BE2C (cell line): Measurements from ENCODE around the gene GJC3.
"Not testable (repeated sequence)": the region's sequence is repeated elsewhere in the genome, so short reads cannot be mapped to it uniquely, and the experiment has no call there.

Experiments
- DNase-seq: peaks from one replicate; pipeline ENCODE4 v3.0.0-alpha.2; 2020
- H3K27me3 ChIP-seq: fragments of 250-450 bp; sonication (Bioruptor Pico); 2 replicates; pipeline ENCODE4 v1.5.1; 2020; ENCODE audit warnings: mild to moderate bottlenecking
- H3K36me3 ChIP-seq: fragments of 250-450 bp; sonication (Bioruptor Pico); 2 replicates; pipeline ENCODE4 v1.5.1; 2020; ENCODE audit warnings: mild to moderate bottlenecking
- H3K4me1 ChIP-seq: fragments of 250-450 bp; sonication (Bioruptor Pico); 2 replicates; pipeline ENCODE4 v1.5.1; 2020
- H3K4me3 ChIP-seq: 2 replicates; pipeline ENCODE4 v1.5.1; 2011; ENCODE audit warnings: low read depth, low read length
- H3K9me3 ChIP-seq: fragments of 250-450 bp; sonication (Bioruptor Pico); 2 replicates; pipeline ENCODE4 v1.5.1; 2020
- CTCF ChIP-seq: IDR thresholded peaks from 2 replicates; pipeline ENCODE4 v1.5.1; 2012; ENCODE audit warnings: mild to moderate bottlenecking, low read depth, low read length

Gene GJC3

GRCh38 chr7:99893280-99893679, 36.1 kb downstream of the GJC3 start:
- no peak for TF ChIP-seq CTCF
- no peaks in the 10 kb centered on the region for H3K4me1 ChIP-seq
- DNase-seq: no peak
- H3K36me3 ChIP-seq: no peaks in the 10 kb centered on the region
- H3K9me3 ChIP-seq: no peaks in the 10 kb centered on the region
- H3K27me3 ChIP-seq: no peaks in the 10 kb centered on the region
- H3K4me3 ChIP-seq: no peak overlapping the region

DNA sequence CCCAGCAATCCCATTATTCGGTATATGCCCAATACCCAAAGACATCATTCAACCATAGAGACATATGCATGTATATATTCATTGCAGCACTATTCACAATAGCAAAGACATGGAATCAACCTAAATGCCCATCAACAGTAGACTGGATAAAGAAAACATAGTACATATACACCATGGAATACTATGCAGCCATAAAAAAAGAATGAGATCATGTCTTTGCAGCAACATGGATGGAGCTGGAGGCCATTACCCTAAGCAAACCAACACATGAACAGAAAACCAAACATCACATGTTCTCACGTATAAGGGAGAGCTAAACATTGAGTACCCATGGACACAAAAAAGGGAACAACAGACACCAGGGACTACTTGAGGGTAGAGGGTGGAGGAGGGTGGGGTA, 39.1 kb downstream of the GJC3 start:
- H3K27me3 ChIP-seq, DNase-seq, H3K9me3 ChIP-seq, H3K4me3 ChIP-seq, H3K36me3 ChIP-seq, H3K4me1 ChIP-seq: not testable (repeated sequence)

GRCh38 chr7:99888366-99888765, 41.1 kb downstream of the GJC3 start:
- H3K36me3 ChIP-seq, H3K4me1 ChIP-seq, H3K4me3 ChIP-seq, H3K9me3 ChIP-seq, DNase-seq, H3K27me3 ChIP-seq: not testable (repeated sequence)

DNA sequence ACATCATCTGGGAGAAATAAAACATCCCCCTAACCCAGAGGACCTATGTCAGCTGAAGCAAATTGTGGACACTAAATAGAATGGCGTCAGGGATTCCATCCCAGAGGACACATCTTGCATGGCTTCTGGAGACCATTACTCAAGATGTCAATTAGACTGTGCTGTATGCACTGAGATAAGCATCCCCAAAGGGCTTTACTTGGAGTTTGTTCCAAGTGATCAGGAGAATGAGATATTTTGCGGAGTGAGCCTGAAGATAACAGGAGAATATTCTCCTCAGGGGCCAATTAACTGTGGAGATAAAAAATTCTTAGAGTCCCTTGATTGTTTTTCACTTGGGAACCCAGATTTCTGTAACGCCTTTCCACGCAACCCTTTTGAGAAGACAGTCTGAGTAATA, 48.0 kb downstream of the GJC3 start:
- Histone ChIP-seq H3K9me3 (no peaks in the 10 kb centered on the region; the same call in 1 of the 2 replicates), H3K4me3 (no peak overlapping the region), H3K27me3 (peaks cover 11% of the 10 kb centered on the region), H3K4me1 (no peaks in the 10 kb centered on the region), H3K36me3 (no peaks in the 10 kb centered on the region)
- no peak for DNase-seq
- TF ChIP-seq CTCF: no peak

- peaks cover 21% of the 10 kb centered on the region for H3K27me3 ChIP-seq
- no peaks in the 10 kb centered on the region; the same call in 1 of the 2 replicates for H3K9me3 ChIP-seq
- H3K4me3 ChIP-seq: no peak within 1 kb of the TSS
- no peak for DNase-seq
- no peaks in the 10 kb centered on the region for H3K4me1 ChIP-seq
- TF ChIP-seq CTCF: no peak
- no peaks in the 10 kb centered on the region for H3K36me3 ChIP-seq
Measured at GRCh38 chr7:99876933-99877332, 52.5 kb downstream of the GJC3 start, which contains the start of gene OR2AE1. OR2AE1 (minus strand) TSS chr7:99877033; CDS start chr7:99877033, 0 bp downstream.

- TF ChIP-seq CTCF: no peak
- Histone ChIP-seq H3K4me3 (no peak overlapping the region), H3K36me3 (no peaks in the 10 kb centered on the region), H3K9me3 (no peaks in the 10 kb centered on the region; the same call in 1 of the 2 replicates), H3K4me1 (no peaks in the 10 kb centered on the region), H3K27me3 (peaks cover 26% of the 10 kb centered on the region)
- DNase-seq: no peak
Measured at GRCh38 chr7:99876491-99876890, 52.9 kb downstream of the GJC3 start.
